Loucy (cell line): ENCODE results near the gene DCUN1D4.

ENCODE experiments used
- EZH2phosphoT487 ChIP-seq: fragments of 200-600 bp; IDR thresholded peaks from 2 replicates; pipeline ENCODE4 v1.6.1; 2018; ENCODE audit warnings: antibody characterized with exemption, mild to moderate bottlenecking, moderate library complexity, borderline replicate concordance
- TF ChIP-seq, protein P1 (sequence below): fragments of 200-600 bp; sonication (generic); conservative IDR thresholded peaks from 2 replicates; pipeline ENCODE4 v1.5.1; 2014; ENCODE audit warnings: mild to moderate bottlenecking, antibody characterized with exemption, low read length

- TF ChIP-seq, protein P1, sequence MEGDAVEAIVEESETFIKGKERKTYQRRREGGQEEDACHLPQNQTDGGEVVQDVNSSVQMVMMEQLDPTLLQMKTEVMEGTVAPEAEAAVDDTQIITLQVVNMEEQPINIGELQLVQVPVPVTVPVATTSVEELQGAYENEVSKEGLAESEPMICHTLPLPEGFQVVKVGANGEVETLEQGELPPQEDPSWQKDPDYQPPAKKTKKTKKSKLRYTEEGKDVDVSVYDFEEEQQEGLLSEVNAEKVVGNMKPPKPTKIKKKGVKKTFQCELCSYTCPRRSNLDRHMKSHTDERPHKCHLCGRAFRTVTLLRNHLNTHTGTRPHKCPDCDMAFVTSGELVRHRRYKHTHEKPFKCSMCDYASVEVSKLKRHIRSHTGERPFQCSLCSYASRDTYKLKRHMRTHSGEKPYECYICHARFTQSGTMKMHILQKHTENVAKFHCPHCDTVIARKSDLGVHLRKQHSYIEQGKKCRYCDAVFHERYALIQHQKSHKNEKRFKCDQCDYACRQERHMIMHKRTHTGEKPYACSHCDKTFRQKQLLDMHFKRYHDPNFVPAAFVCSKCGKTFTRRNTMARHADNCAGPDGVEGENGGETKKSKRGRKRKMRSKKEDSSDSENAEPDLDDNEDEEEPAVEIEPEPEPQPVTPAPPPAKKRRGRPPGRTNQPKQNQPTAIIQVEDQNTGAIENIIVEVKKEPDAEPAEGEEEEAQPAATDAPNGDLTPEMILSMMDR = no peak
- no peak for TF ChIP-seq EZH2phosphoT487
These were observed 99.3 kb downstream of the DCUN1D4 start for GRCh38 chr4:51942108-51942832.
